HG03354 (cell line): ENCODE measurements around the gene ENTREP3.

Source experiments
- ATAC-seq: cut with Tn5 transposase; IDR thresholded peaks from one replicate; pipeline ENCODE4 v1.9.1; 2021; ENCODE audit warnings: mild to moderate bottlenecking; ENCODE audit not compliant: unreplicated experiment, poor library complexity, severe bottlenecking

ENTREP3 gene

GRCh38 chr1:155206891-155207805 lies 48.1 kb downstream of the ENTREP3 start:
- no peak for ATAC-seq

- ATAC-seq, result no peak
These were observed 49.2 kb downstream of the ENTREP3 start for GRCh38 chr1:155205969-155206593.

- ATAC-seq, result no peak
These were observed 50.2 kb downstream of the ENTREP3 start for GRCh38 chr1:155205035-155205434.

GRCh38 chr1:155202731-155203515 lies 52.4 kb downstream of the ENTREP3 start:
- ATAC-seq, result no peak

- no peak for ATAC-seq
These were observed 53.1 kb downstream of the ENTREP3 start for GRCh38 chr1:155202198-155202597.

GRCh38 chr1:155200920-155201319 lies 54.4 kb downstream of the ENTREP3 start:
- no peak for ATAC-seq

GRCh38 chr1:155199792-155200191 lies 55.5 kb downstream of the ENTREP3 start:
- no peak for ATAC-seq

- ATAC-seq, result no peak
These were observed 56.8 kb downstream of the ENTREP3 start for GRCh38 chr1:155198547-155198906.

- no peak for ATAC-seq
These were observed 57.3 kb downstream of the ENTREP3 start for GRCh38 chr1:155197901-155198546.
